Measurements from ENCODE around the gene NRG4.

The NRG4 gene

GRCh38 chr15:75948761-75949296 is 63.4 kb downstream of the NRG4 start:
- peaks cover 10% of the 10 kb centered on the region; the same call in 1 of the 2 replicates for H3K27me3 ChIP-seq (ENCODE audit: control insufficient read depth, low read length)
- H4K20me1 ChIP-seq (ENCODE audit: control insufficient read depth, insufficient read depth, low read depth, low read length), result no peaks in the 10 kb centered on the region
- H3K4me2 ChIP-seq (ENCODE audit: low read length), result no peak overlapping the region
- H3K4me3 ChIP-seq (ENCODE audit: low read length), result no peak overlapping the region
- no peaks in the 10 kb centered on the region for H3K36me3 ChIP-seq (ENCODE audit: control insufficient read depth, low read length)
- no peaks in the 10 kb centered on the region for H3K9me2 ChIP-seq (replicated peaks; ENCODE audit: control insufficient read depth, low read length)
- no peak overlapping the region for H3K27ac ChIP-seq (ENCODE audit: low read depth, low read length)
- no peak for TF ChIP-seq EZH2phosphoT487 (IDR thresholded peaks at IDR 0.05; ENCODE audit: borderline replicate concordance, low read length)
- no peak for TF ChIP-seq CTCF (IDR thresholded peaks at IDR 0.05; ENCODE audit: low read depth, low read length, poor library complexity, severe bottlenecking)
- H3K79me2 ChIP-seq (ENCODE audit: control insufficient read depth, low read length), result no peaks in the 10 kb centered on the region
- H3F3A ChIP-seq (ENCODE audit: control insufficient read depth, insufficient read depth), result no peaks in the 10 kb centered on the region
- peaks cover 14% of the 10 kb centered on the region for H3K4me1 ChIP-seq (ENCODE audit: control insufficient read depth, low read length)
- no peaks in the 10 kb centered on the region for H3K9me3 ChIP-seq (ENCODE audit: control insufficient read depth, insufficient read depth, low read length)

- Histone ChIP-seq H3K79me2 (ENCODE audit: control insufficient read depth, low read length) (no peaks in the 10 kb centered on the region), H3K4me2 (ENCODE audit: low read length) (no peak overlapping the region), H3K4me1 (ENCODE audit: control insufficient read depth, low read length) (peaks cover 14% of the 10 kb centered on the region), H4K20me1 (ENCODE audit: control insufficient read depth, insufficient read depth, low read depth, low read length) (no peaks in the 10 kb centered on the region), H3K4me3 (ENCODE audit: low read length) (no peak overlapping the region), H3F3A (ENCODE audit: control insufficient read depth, insufficient read depth) (no peaks in the 10 kb centered on the region), H3K27ac (ENCODE audit: low read depth, low read length) (no peak overlapping the region), H3K9me2 (replicated peaks; ENCODE audit: control insufficient read depth, low read length) (no peaks in the 10 kb centered on the region), H3K36me3 (ENCODE audit: control insufficient read depth, low read length) (no peaks in the 10 kb centered on the region), H3K9me3 (ENCODE audit: control insufficient read depth, insufficient read depth, low read length) (no peaks in the 10 kb centered on the region), H3K27me3 (ENCODE audit: control insufficient read depth, low read length) (peaks cover 7% of the 10 kb centered on the region; the same call in 1 of the 2 replicates)
- TF ChIP-seq CTCF (IDR thresholded peaks at IDR 0.05; ENCODE audit: low read depth, low read length, poor library complexity, severe bottlenecking) (no peak), EZH2phosphoT487 (IDR thresholded peaks at IDR 0.05; ENCODE audit: borderline replicate concordance, low read length) (no peak)
Observed at GRCh38 chr15:75947092-75947491, 65.1 kb downstream of the NRG4 start.

- peaks cover 14% of the 10 kb centered on the region for H3K4me1 ChIP-seq (ENCODE audit: control insufficient read depth, low read length)
- no peak overlapping the region for H3K4me2 ChIP-seq (ENCODE audit: low read length)
- no peaks in the 10 kb centered on the region for H3F3A ChIP-seq (ENCODE audit: control insufficient read depth, insufficient read depth)
- H3K27me3 ChIP-seq (ENCODE audit: control insufficient read depth, low read length), result peaks cover 3% of the 10 kb centered on the region; the same call in 1 of the 2 replicates
- no peaks in the 10 kb centered on the region for H3K79me2 ChIP-seq (ENCODE audit: control insufficient read depth, low read length)
- no peaks in the 10 kb centered on the region for H4K20me1 ChIP-seq (ENCODE audit: control insufficient read depth, insufficient read depth, low read depth, low read length)
- no peak overlapping the region for H3K27ac ChIP-seq (ENCODE audit: low read depth, low read length)
- no peaks in the 10 kb centered on the region for H3K9me2 ChIP-seq (replicated peaks; ENCODE audit: control insufficient read depth, low read length)
- TF ChIP-seq CTCF (IDR thresholded peaks at IDR 0.05; ENCODE audit: low read depth, low read length, poor library complexity, severe bottlenecking) (no peak), EZH2phosphoT487 (IDR thresholded peaks at IDR 0.05; ENCODE audit: borderline replicate concordance, low read length) (no peak)
- no peaks in the 10 kb centered on the region for H3K9me3 ChIP-seq (ENCODE audit: control insufficient read depth, insufficient read depth, low read length)
- H3K36me3 ChIP-seq (ENCODE audit: control insufficient read depth, low read length), result no peaks in the 10 kb centered on the region
- H3K4me3 ChIP-seq (ENCODE audit: low read length), result no peak overlapping the region
Observed at GRCh38 chr15:75945953-75946352, 66.3 kb downstream of the NRG4 start.
